Activated B cell treated with CpG ODN at 0.5 μM for 24 hours (primary cell): ENCODE measurements around the gene HHIPL1. TPM values are rescaled to one million over a fixed set of nuclear protein-coding genes. Genes with fewer than 3 reads are reported as not detected.

Experiments used
- ATAC-seq: fragments of 200-7000 bp; cut with Tn5 transposase; one replicate; pipeline ENCODE4 v1.10.0; 2021; ENCODE audit warnings: low read depth, mild to moderate bottlenecking, moderate library complexity
- CTCF ChIA-PET: fragments of 350-600 bp; sonication (Branson Sonifier 250); formaldehyde crosslinking; loops from one replicate; lab custom pipeline; 2021; ENCODE audit warnings: antibody characterized with exemption; lab: Charles Lee
- POLR2A ChIA-PET: fragments of 350-600 bp; sonication (Branson Sonifier 250); formaldehyde crosslinking; loops from one replicate; lab custom pipeline; 2021; ENCODE audit warnings: antibody characterized with exemption; lab: Charles Lee
- DNase-seq: peaks from one replicate; pipeline ENCODE4 v3.0.0; 2022
- H3K27ac Mint-ChIP-seq: one replicate; pipeline ENCODE4 v1.8.0; 2020; ENCODE audit warnings: mixed read lengths
- H3K27me3 Mint-ChIP-seq: one replicate; pipeline ENCODE4 v1.8.0; 2021; ENCODE audit warnings: mixed read lengths
- H3K36me3 Mint-ChIP-seq: one replicate; pipeline ENCODE4 v1.8.0; 2021; ENCODE audit warnings: low read depth, mixed read lengths
- H3K4me1 Mint-ChIP-seq: one replicate; pipeline ENCODE4 v1.8.0; 2021; ENCODE audit warnings: mixed read lengths
- H3K4me3 Mint-ChIP-seq: one replicate; pipeline ENCODE4 v1.8.0; 2020; ENCODE audit warnings: mild to moderate bottlenecking, mixed read lengths
- H3K9me3 Mint-ChIP-seq: one replicate; pipeline ENCODE4 v1.8.0; 2020; ENCODE audit warnings: mixed read lengths
- intact Hi-C: fragments of 100-400 bp; cut with micrococcal nuclease; formaldehyde crosslinking; loops from one replicate; pipeline ENCODE4 v1.15.1; 2024
- total RNA-seq: library from RNA; stranded (reverse); gene quantifications from 2 replicates; pipeline ENCODE4 v1.2.3, GENCODE V29; 2022
- TF ChIP-seq, protein P1 (sequence below): fragments of 200-600 bp; IDR thresholded peaks from one replicate; pipeline ENCODE4 v1.8.0; 2022; ENCODE audit warnings: antibody characterized with exemption, mild to moderate bottlenecking

Gene HHIPL1
- total RNA-seq, 1 donor from 2014 or later = not detected

DNA sequence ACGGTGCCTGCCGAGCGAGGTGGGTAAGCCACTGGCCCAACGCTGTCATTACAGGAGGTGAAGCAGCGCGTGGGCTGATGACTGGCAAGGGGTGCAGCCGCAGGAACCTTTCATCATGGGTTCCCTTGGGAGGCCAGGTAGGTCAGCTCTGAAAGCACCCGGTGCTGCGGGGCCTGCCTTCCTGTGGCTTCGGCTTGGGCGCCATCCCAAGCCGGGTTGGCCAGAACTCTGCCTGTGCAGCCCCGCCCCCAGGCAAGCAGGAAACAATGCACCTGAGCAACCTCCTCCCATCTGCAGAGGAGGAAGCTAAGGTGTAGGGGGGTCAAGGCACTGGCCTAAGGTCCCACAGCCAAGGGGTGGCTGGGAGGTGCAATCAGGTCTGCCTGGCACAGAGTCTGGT lies 20.0 kb upstream of the HHIPL1 start:
- H3K9me3 Mint-ChIP-seq = no peaks in the 10 kb centered on the region
- no peak overlapping the region for H3K4me3 Mint-ChIP-seq
- TF ChIP-seq, protein P1, sequence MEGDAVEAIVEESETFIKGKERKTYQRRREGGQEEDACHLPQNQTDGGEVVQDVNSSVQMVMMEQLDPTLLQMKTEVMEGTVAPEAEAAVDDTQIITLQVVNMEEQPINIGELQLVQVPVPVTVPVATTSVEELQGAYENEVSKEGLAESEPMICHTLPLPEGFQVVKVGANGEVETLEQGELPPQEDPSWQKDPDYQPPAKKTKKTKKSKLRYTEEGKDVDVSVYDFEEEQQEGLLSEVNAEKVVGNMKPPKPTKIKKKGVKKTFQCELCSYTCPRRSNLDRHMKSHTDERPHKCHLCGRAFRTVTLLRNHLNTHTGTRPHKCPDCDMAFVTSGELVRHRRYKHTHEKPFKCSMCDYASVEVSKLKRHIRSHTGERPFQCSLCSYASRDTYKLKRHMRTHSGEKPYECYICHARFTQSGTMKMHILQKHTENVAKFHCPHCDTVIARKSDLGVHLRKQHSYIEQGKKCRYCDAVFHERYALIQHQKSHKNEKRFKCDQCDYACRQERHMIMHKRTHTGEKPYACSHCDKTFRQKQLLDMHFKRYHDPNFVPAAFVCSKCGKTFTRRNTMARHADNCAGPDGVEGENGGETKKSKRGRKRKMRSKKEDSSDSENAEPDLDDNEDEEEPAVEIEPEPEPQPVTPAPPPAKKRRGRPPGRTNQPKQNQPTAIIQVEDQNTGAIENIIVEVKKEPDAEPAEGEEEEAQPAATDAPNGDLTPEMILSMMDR = no peak
- ATAC-seq = no peak
- H3K27ac Mint-ChIP-seq = no peak overlapping the region
- peaks cover 31% of the 10 kb centered on the region for H3K27me3 Mint-ChIP-seq
- DNase-seq = no peak
- H3K4me1 Mint-ChIP-seq = peaks cover 2% of the 10 kb centered on the region
- CTCF ChIA-PET = no interaction called here
- H3K36me3 Mint-ChIP-seq = no peaks in the 10 kb centered on the region
- POLR2A ChIA-PET = no interaction called here
- intact Hi-C loops = loop anchor here (10.0 kb wide), 1 partner anchor 60 kb away; no protein-coding TSS in a partner anchor

DNA sequence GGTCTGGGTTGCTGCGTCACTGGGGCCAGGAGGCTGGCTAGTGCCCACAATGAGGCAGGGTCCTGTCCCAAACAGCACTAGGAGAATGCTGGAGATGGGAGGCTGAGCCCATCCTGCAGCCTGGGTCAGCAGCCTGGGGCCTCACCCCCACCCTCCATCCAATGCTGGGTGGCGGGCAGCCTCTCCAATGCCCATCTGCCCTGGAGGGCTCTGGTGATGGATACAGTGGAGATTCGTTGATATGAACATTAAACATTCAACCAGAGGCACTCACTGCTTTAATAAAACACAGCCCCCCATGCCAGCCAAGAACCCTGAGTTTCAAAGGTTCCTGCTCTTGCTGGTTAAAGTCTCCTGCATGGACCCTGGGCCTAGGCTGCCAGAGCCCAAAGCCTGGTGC lies 19.5 kb upstream of the HHIPL1 start:
- H3K9me3 Mint-ChIP-seq = no peaks in the 10 kb centered on the region
- CTCF ChIA-PET = no interaction called here

DNA sequence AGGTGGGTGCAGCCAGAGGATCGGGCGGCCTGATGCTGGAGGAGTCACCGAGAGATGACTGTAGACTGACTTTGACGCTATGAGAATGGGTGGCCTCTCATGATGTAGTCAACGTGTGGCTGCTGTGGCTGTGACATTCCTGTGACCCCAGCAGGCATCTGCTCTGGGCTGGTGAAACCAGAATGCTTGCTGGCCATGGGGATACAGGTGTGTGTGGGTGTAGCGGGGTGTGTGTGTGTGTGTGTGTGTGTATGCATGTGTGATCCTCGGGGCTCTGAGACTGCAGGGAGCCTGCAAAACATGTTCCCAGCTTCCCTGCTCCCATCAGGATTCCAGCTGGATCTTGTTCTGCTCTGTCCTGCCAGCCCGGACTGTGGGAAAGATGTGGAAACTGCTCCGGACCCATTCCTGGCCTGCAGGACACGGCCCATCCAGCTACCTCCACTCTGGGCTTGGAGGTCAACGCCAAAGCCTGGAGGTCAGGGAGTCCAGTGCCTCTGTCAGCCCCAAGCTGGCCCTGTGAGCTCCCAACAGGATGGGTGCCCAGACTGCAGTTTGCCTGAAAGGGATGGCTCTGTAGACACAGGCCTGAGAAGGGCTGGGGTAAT lies 18.8 kb upstream of the HHIPL1 start:
- Mint-ChIP-seq H3K27ac (no peak overlapping the region), H3K4me3 (no peak overlapping the region), H3K4me1 (peaks cover 2% of the 10 kb centered on the region), H3K27me3 (peaks cover 33% of the 10 kb centered on the region), H3K36me3 (no peaks in the 10 kb centered on the region), H3K9me3 (no peaks in the 10 kb centered on the region)
- DNase-seq (no peak), ATAC-seq (no peak)
- TF ChIP-seq, protein P1 = no peak
- CTCF ChIA-PET = no interaction called here
- POLR2A ChIA-PET = no interaction called here
- intact Hi-C loops = loop anchor here (10.0 kb wide), 1 partner anchor 61 kb away; no protein-coding TSS in a partner anchor

More for the DNA sequence above, 19.5 kb upstream of the HHIPL1 start:
- ATAC-seq = no peak
- no peak overlapping the region for H3K27ac Mint-ChIP-seq
- TF ChIP-seq, protein P1 = no peak
- peaks cover 33% of the 10 kb centered on the region for H3K27me3 Mint-ChIP-seq
- no peak for DNase-seq
- peaks cover 2% of the 10 kb centered on the region for H3K4me1 Mint-ChIP-seq
- POLR2A ChIA-PET = no interaction called here
- intact Hi-C loops = loop anchor here (10.0 kb wide), 1 partner anchor 61 kb away; no protein-coding TSS in a partner anchor
- H3K4me3 Mint-ChIP-seq = no peak overlapping the region
- H3K36me3 Mint-ChIP-seq = no peaks in the 10 kb centered on the region

DNA sequence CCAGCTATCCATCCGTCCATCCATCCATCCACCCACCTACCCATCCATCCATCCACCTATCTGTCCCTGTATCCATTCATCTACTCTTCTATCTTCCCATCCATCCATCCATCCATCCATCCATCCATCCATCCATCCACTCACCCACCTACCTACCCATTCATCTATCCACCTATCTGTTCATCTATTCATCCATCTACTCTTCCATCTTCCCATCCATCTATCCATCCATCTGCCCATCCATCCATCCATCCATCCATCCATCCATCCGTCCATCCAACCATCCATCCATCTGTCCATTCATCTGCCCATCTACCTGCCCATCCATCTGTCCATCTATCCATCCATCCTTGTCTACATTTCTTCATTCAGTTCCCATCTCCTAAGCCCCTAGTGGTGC lies 17.8 kb upstream of the HHIPL1 start:
- no peak overlapping the region for H3K27ac Mint-ChIP-seq
- H3K9me3 Mint-ChIP-seq = no peaks in the 10 kb centered on the region
- no peak for ATAC-seq
- DNase-seq = no peak
- ChIA-PET POLR2A (no interaction called here), CTCF (no interaction called here)
- H3K36me3 Mint-ChIP-seq = no peaks in the 10 kb centered on the region
- TF ChIP-seq, protein P1 = no peak
- H3K4me1 Mint-ChIP-seq = peaks cover 2% of the 10 kb centered on the region
- intact Hi-C loops = loop anchor here (10.0 kb wide), 1 partner anchor 62 kb away; no protein-coding TSS in a partner anchor
- H3K27me3 Mint-ChIP-seq = peaks cover 31% of the 10 kb centered on the region
- no peak overlapping the region for H3K4me3 Mint-ChIP-seq

DNA sequence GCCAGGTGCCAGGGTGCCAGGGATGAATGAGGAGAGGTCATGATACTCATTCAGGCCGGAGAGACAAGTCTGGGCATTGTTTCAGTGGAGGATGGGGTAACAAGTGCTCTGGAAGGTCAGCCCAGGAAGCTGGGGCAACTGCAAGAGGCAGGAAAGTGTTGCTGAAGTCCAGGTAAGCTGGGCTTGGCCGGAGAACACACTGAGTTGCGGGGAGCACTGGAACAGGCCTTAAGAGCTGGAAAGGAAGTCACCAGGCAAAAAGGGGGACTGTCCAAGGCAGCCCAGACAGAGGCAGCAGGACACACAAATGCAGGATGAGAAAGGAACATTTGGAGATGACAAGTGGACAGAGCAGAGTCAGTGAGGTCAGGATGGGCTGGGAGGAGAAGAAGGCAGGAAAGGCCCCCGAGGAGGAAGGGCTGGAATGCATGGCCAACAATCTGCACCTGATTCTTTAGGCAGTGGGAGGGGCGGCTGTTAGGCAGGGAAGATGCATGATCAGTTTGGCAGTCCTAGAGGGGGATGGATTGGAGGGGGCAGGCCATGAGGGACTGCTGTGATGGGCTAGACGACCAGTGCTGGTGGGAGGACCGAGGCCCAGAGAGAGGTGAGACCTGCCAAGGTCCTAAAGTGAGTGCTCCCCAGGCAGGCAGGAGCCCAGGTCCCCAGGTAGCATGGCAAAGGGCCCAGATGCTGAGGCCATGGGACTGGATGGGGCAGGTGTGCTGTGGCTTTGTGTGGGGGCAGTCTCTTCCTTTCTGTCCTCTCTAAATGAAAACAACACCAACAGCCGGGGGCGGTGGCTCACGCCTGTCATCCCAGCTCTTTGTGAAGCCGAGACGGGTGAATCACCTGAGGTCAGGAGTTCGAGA lies 17.2 kb upstream of the HHIPL1 start:
- POLR2A ChIA-PET = interaction anchor here (0.6 kb wide), 1 partner anchor 9 kb away, joined by 3 read pairs; no protein-coding TSS in a partner anchor
- no peak overlapping the region for H3K27ac Mint-ChIP-seq
- ATAC-seq = no peak
- peaks cover 30% of the 10 kb centered on the region for H3K27me3 Mint-ChIP-seq
- TF ChIP-seq, protein P1 = no peak
- H3K36me3 Mint-ChIP-seq = no peaks in the 10 kb centered on the region
- H3K9me3 Mint-ChIP-seq = no peaks in the 10 kb centered on the region
- H3K4me1 Mint-ChIP-seq = peaks cover 2% of the 10 kb centered on the region
- DNase-seq = no peak
- no peak overlapping the region for H3K4me3 Mint-ChIP-seq
- CTCF ChIA-PET = interaction anchor here (1.0 kb wide), 1 partner anchor 9 kb away, joined by 3 read pairs; no protein-coding TSS in a partner anchor
- intact Hi-C loops = loop anchor here (10.0 kb wide), 1 partner anchor 63 kb away; no protein-coding TSS in a partner anchor
